Colon (tissue), 2 donors: ENCODE data around the gene SDS.

Experiments
- FAIRE-seq: peaks from 2 replicates; lab custom pipeline; 2012; peaks lifted over from hg19 to GRCh38; lab: Jason Lieb, UNC
- donor health status: control.
- donor health status: control.

The SDS gene

DNA sequence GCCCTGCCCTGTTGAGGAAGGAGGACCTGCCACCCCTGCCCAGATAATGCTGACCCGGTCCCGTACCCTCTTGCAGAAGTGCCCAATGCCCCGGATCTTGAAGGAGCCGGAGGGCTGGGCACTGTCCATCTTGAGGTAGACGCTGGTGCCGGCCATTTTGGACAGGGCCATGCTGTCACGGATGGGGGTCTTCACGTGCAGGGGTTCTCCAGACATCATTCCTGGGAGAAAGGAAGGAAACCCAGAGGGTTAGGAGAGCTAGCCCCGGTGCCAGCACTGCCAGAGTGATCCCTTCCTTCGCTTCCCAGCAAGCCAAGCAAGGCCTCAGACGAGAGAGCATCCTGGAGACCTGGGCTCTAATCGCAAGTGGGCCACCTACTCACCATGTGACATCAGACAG is 4.2 kb downstream of the SDS start:
- no peak for FAIRE-seq

DNA sequence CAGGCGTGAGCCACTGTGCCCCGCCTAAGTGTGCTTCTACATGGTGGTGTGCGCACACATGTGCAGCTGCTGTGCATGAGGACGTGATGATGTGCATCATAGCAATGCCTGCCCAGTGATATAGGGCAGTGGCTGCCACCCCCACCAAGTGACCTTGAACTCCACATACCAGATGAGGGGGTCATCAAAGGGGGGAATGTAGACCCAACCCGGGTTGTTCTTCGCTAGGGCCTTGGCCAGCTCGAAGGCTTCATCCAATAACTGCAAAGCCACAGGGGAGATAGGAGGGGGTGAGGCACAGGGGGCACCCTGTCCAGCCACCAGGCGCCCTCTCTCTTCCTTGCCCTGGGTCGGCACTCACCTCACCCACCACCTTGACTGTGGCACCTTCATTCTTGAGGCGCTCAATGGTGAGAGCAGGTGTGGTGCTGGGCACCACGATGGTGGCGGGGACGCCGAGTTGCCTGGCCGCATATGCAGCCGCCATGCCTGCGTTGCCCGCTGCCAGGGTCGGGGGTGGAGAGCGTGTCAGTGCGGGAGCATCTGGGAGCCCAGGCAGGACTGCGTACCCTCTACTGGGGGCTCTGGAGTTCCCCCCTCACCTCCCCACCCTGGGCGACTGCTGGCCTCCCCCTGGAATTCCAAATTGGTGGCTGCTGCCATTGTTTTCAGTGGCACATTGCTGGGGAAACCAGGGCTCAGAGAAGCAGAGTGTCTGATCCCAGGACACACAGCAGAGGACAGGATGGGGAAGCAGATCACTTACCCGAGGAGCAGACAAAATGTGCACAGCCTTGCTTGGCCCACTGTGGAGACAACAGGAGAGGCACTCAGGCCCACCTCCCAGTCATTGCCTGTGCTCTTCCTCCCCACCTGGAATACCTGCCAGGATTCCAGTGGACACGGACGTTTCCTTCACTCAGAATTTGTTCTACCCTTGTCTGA is 5.1 kb downstream of the SDS start:
- no peak for FAIRE-seq

DNA sequence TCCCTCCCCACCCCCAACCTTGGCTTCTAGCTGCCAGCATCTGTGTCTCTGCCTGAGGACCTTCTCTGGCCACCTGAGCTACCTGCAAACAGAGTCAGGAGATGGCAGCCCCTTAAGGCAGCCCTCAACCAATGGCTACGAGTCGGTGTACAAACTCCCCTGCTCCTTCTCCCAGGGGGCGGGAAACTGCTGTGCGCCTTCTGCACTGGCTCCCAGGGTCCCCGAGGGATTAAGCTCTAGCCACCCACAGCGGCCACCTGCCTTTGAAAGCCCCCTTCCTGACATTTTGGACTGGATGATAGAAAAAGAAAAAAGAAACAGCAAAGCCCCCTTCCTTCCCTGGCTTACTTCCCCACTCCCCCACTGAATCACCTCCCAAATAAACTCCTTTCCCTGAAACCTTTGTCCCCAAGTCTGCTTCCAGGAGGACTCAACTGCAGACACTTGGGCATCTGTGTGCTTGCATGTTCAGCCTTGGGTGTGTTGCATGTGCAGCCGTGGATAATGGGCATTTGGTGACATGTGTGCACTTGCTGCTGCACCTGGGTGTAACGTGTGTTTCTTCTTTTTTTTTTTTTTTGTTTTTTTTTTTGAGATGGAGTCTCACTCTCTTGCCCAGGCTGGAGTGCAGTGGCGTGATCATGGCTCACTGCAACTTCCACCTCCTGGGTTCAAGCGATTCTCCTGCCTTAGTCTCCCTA is 6.0 kb downstream of the SDS start:
- FAIRE-seq: no peak

DNA sequence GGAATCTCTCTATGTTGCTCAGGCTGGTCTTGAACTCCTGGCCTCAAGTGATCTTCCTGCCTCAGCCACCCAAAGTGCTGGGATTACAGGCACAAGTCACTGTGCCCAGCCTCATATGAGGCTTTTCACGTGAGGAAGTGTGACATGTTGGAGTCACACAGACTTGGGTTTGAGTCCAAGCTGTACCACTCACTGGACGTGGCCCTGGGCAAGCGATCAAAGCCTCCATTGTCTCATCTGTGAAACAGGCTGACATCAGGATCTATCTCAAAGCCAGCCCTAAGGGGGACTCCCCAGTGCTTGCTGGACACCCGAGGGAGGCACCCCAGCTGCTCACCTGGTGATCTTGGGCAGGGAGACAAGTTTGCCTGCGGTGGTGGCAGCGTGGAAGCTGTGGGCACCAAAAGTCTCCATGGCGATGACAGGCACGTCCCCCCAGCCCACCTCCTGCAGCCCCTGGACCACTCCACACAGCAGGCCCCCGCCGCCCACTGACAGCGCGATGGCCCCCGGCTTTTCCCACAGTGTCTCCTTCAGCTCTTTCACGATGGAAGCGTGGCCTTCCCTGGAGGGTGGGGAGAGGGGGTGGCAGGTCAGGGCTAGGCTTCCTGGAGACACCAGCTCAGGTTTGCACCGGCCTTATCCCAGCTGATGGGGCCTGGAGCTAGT is 6.7 kb downstream of the SDS start:
- no peak for FAIRE-seq

DNA sequence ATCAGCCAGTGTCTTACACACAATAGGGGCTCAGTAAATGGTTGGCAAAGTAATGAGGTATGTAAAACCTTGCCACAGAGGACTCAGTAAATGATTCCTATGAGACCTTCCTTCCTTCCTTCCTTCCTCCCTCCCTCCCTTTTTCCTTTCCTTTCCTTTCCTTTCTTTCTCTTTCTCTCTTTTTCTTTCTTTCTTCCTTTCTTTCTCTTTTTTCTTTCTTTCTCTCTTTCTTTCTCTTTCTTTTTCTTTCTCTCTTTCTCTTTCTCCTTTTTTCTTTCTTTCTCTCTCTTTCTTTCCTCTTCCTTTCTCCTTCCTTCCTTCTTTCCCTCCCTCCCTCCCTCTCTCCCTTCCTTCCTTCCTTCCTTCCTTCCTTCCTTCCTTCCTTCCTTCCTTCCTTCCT is 7.5 kb downstream of the SDS start:
- FAIRE-seq: no peak

DNA sequence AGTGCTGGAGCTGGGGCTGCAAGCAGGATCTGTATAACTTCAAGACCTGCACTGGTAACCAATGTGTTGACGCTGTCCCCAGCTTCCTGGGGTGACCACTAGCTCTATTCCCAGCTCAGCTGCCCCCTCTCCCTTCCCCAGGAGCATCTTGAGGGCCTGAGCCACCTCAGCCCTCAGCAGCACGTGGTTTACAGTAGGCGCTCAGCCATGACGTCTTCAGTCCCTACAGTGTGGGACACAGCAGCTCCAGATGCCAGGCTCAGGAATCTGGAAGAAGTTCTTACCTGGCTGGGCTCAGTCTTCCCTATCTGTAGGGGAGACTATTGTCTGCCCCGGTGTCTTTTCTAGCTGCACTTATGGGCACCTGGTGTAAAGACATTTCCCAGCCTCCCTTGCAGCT is 8.6 kb downstream of the SDS start:
- FAIRE-seq: no peak

DNA sequence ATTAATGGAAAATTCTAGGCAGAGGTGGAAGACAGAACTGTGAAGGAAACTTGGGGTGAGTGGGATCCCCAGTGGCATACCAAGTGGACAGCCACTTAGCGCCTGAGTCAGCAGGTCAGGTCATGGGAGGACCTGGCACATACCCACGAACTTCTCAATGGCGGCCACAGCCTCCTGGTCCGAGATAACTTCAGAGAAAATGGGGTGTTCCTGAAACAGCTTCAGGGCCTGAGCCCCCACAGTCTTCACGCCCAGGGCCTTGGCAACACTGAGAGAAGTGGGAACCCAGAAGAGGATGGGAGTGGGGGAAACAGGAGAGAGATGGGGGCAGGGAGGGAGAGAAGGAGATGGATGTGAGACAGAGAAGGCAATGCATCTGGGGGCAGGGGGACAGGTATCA is 9.9 kb downstream of the SDS start:
- FAIRE-seq: no peak

DNA sequence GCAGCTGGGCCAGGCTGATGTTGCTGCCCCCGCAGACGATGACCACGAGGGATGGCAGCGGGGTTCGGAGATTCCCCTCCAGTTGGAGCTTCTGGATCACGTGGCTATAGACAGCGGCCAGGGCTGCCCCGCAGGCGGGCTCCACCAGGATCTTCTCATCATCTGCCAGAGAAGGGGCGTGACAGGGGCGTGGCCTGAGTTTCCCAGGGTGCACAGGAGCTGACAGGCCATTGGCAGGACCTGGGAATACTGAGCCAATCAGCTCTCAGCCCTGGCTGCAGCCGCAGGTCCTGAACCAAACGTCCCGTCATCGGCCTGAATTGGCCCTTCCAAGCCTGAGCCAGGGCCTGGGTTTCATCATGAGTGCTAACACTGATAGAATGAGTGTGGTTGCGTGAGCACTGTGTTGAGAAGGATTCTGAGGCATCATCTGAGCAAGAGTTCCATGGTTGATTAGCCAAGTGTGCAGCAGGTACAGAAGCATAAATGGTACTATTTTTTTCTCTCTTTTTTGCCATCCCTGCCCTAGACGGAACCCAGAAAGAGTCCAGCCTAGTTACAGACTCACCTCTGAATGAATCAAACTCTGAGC is 10.6 kb downstream of the SDS start:
- FAIRE-seq: no peak

DNA sequence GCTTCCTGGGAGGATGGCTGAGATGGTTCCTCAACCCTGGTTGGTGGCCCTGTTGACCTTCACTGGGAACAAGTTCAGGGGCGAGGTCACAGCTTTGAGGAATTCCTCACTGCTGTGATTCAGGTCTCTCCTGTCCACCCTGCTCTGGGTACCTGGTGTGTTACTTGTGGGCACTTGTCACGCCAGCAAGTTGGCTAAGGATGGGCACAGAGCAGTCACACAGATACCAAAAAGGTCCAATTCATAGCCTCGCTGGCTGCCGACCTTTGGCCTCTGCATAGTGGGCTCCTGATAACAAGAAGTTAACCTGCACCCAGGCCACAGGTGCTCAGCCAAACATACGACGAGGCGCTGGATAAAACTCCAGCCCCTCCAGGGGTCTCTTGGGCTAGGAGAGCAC is 11.2 kb downstream of the SDS start:
- FAIRE-seq: no peak

DNA sequence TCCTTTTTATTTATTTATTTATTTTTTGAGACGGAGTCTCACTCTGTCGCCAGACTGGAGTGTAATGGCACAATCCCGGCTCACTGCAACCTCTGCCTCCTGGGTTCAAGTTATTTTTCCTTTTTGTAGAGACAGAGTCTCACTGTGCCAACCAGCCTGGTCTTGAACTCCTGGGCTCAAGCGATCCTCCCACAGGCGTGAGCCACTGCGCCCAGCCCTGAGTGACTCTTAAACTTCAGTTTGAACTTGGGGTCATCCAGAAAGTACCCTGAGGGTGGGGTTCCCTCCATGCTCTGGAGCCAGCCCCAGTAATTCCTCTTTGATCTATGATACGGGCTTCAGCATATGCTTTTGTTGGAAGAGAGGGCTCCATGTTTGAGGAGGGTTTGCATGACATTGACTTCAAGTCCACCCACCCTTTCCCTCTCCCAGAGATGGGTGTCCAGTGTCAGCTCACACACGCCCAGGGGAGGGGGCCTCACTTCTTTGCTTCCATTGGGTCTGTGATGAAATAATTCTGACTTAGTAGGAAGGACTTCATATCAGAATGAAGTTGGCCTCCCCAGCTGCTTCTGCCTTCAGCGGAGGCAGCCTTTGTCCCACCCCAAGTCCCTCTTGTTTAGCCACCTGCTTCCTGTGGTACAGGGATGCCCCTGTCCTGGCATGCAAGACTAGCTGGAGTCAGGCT is 11.9 kb downstream of the SDS start:
- FAIRE-seq: no peak

DNA sequence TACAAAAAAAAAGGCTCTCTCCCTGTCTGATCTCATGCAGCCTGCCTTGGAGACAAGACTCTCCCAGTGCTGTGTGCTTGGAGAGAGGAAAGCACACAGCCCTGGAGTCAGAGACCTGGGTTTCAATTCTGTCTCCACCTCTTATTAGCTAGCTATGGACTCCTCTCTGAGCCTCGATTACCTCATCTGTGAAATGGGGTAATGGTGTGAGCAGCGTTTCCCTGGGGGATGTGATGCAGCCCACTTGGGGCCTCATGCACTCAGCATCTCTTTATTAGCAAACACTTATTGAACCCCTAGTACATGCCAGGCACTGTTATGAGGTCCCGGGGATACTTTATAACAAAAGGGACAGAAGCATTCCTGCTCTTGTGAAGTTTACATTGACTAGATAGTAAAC is 12.5 kb downstream of the SDS start:
- FAIRE-seq: no peak

DNA sequence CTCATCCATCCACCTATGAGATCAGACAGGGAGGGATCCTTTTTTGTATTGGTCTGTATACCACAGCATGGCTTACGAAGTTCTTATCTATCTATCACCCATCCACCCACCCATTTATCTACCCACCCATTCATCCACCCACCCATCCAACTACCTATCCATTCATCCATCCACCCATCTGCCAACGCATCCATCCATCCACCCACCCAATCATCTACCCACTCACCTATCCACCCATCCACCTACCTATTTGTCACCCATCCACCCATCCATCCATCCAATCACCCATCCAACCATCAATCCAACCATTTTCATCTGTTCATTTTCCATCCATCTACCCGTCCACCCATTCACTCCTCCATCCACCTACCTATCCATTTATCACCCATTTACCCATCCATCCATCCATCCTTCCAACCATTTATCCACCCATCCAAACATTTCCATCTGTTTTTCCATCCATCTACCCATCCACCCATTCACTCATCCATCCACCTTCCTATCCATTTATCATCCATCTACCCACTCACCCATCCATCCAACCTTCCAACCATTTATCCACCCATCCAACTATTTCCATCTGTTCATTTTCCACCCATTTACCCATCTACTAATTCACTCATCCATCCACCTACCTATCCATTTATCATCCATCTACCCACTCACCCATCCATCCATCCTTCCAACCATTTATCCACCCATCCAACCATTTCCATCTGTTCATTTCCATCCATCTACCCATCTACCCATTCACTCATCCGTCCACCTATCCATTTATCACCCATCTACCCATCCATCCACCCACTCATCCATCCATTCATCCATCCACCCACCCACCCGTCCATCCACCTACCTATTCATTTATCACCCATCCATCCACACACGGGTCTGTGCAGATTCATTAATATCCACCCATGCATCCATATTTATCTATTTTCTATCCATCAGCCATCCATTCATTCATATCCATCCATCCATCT is 13.3 kb downstream of the SDS start:
- no peak for FAIRE-seq

DNA sequence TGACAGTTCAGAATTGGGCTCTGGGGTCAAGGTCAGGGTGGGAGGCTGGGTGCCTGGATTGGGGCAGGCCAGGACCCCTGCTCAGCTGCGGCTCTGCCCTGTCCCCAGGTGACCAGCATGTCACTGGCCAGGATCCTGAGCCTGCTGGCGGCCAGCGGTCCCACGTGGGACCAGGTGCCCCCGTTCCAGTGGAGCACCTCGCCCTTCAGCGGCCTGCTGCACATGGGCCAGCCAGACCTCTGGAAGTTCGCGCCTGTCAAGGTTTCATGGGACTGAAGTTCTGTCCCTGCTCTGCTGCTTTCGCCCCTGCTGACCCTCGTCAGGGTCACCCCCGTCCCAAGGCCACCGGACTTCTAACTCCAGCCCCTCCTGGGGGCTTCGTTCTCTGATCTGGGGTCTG is 15.3 kb downstream of the SDS start:
- FAIRE-seq: no peak

DNA sequence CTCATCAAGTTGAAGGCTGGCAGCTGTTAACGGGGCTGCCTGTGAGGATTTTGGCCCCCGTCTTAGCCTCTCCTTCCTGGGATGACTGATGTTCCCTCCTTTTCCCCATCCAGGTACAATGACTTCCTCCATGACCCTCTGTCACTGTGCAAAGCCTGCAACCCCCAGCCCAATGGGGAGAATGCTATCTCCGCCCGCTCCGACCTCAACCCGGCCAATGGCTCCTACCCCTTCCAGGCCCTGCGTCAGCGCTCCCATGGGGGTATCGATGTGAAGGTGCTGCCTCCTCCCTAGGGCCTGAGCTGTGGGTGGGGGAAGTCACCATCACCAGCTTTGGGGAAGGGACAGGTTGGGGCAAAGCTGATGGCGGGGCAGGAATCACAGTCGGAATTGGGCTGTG is 16.1 kb downstream of the SDS start:
- no peak for FAIRE-seq

DNA sequence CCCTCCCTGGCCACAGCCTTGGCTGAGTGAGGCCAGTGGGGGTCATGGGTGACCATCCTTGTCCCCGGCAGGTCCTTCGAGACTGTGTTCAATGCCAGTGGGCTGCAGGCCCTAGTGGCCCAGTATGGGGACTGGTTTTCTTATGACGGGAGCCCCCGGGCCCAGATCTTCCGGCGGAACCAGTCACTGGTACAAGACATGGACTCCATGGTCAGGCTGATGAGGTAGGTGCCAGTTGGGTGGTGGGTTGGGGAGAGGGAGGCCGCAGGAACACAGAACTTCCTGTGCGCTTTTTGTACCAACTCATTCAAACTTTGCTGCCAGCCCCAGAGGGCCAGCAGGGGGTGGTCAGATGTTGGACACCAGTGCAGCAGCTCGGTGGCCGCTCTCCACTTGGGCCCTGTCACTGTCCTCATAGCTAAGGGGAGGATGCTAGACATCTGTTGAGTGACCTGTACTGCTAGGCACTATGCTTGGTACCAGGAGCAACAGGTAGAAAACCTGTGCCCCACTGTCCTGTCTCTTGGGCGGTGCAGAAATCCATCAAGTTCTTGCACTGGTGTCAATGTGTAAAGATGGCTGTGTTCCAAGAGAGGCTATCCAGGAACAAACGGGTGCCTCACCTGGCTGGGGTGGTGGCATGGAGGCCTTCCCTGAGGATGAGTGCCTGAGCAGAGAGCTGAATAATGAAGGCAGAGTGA is 16.7 kb downstream of the SDS start:
- no peak for FAIRE-seq

DNA sequence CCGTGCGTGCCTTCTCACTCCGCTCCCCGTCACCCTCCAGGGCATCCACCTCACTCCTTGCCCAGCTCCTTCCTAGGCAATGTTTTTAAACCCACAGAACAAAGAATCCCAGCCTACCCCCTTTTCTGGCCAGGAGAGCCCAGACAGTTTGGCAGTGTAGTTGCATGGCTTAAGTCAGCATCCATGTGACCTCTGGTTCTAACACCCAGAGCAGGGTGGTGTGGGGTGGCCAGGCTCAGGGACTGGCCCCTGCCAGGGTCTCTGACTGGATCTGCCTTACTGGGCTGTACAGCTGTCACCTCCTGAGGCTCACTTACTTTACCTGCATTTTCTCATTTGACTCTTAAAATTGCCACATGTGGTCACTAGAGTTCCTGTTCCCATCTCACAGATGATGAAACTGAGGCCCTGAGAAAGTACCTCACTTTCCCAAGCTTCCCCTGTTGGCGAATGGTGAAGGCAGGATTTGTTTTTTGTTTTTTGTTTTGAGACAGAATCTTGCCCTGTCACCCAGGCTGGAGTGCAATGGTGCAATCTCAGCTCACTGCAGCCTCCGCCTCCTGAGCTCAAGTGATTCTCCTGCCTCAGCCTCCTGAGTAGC is 18.3 kb downstream of the SDS start:
- no peak for FAIRE-seq

DNA sequence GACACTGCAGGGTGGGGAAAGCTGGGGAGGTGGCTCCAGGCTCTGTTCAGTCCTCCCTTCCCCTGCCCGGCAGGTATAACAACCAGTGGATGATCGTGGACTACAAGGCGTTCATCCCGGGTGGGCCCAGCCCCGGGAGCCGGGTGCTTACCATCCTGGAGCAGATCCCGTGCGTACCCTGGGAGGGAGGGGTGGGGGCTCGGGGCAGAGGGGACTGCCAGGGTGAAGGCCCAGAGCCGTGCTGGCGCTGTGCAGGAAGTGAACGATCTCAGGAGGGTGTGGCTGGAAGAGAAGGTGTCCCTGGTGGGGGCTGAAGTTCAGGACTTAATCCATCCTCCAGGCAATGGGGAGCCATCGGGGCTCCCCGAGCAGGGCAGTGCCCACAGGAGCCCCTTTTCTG is 18.9 kb downstream of the SDS start:
- FAIRE-seq: no peak

DNA sequence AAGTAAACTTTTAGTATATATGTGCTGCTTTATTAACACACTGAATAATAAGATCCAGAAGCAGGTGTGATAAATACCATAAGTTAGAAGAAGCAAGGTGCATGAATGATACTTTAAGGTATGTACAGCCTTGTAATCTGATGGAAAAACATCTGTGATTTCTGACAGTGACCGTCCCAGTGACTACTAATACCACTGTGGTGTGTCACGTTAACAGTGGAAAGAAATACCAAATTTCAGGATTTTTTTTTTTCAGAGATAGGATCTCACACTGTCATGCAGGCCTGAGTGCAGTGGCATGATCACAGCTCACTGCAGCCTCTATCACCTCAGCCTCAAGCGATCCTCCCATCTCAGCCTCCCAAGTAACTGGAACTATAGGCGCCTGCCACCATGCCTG is 21.5 kb downstream of the SDS start:
- FAIRE-seq: no peak

DNA sequence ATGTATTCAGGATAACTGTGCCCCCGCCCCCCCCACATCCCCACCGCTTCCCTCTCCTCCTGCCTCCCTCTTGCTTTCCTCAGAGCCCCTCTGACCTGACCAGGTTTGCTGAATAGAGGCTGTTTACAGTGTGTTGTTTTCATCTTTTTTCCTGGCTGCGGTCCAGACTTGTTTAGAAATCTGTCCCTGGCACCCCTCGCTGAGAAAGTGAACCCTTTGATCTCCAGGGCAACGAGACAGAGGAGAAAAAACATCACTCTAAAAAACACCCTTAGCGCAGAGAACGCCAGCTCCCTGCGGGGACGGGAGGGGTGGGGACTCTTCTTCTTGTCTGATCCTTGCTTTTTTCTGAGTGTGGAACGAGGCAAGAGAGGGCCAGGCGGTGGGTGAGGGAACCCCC is 22.5 kb downstream of the SDS start:
- no peak for FAIRE-seq

DNA sequence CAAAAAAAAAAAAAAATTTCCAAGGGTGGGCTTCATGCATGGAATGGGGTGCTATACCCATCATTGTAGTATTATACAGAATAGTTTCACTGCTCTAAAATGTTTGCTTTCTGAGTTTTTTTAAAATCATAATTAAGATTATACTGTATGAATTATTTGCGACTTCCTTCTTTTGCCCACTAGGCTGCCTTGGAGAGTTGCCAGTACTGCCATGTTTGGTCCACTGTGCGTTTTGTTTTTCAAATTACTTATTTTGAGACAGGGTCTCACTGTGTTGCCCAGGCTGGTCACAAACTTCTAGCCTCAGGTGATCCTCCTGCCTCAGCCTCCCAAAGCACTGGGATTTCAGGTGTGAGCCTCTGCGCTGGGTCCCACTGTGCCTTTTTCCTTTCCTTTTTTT is 25.4 kb downstream of the SDS start:
- no peak for FAIRE-seq
